ENCODE measurements around the gene SLCO4A1.
"Not testable (repeated sequence)": the region's sequence is repeated elsewhere in the genome, so short reads cannot be mapped to it uniquely, and the experiment has no call there.

SLCO4A1 gene

GRCh38 chr20:62683660-62684322 lies 41.5 kb downstream of the SLCO4A1 start:
- H3K18ac ChIP-seq (ENCODE audit: low read length); H3K27me3 ChIP-seq (ENCODE audit: insufficient read depth, low read length); H4K91ac ChIP-seq (ENCODE audit: low read depth, low read length); H2AFZ ChIP-seq (ENCODE audit: insufficient read depth, low read length, poor library complexity); H3K79me2 ChIP-seq (ENCODE audit: control insufficient read depth, insufficient read depth, low read length, poor library complexity); H3K9ac ChIP-seq (ENCODE audit: low read length); H3K27ac ChIP-seq (ENCODE audit: low read depth, low read length); H3K23ac ChIP-seq (ENCODE audit: low read length); H3K9me3 ChIP-seq (ENCODE audit: insufficient read depth, low read depth, low read length); H3K4ac ChIP-seq (ENCODE audit: low read depth, low read length); H4K12ac ChIP-seq (ENCODE audit: low read depth, low read length); H4K8ac ChIP-seq (ENCODE audit: low read depth, low read length); H2BK12ac ChIP-seq (ENCODE audit: low read length); H3K4me1 ChIP-seq (ENCODE audit: control insufficient read depth in 1 of 2, insufficient read depth in 2 of 2, low read length in 2 of 2); H2BK5ac ChIP-seq (ENCODE audit: low read depth, low read length, poor library complexity); H3K4me2 ChIP-seq (ENCODE audit: low read length); H3K79me1 ChIP-seq (ENCODE audit: low read length); DNase-seq; H3K4me3 ChIP-seq (ENCODE audit: low read depth, low read length); H3K36me3 ChIP-seq (ENCODE audit: control insufficient read depth in 1 of 2, insufficient read depth in 2 of 2, low read length in 2 of 2); H3K14ac ChIP-seq (ENCODE audit: low read length); H2AK5ac ChIP-seq (ENCODE audit: low read length); H2BK120ac ChIP-seq (ENCODE audit: insufficient read depth, low read length, poor library complexity): not testable (repeated sequence)
- 100% methylated on average over 1 of the region's 52 CpGs for WGBS (ENCODE audit: extremely low coverage, insufficient coverage, insufficient read length)

GRCh38 chr20:62684981-62685380 lies 42.7 kb downstream of the SLCO4A1 start:
- Histone ChIP-seq H3K23ac (ENCODE audit: low read length) (no peak overlapping the region), H2AK5ac (ENCODE audit: low read length) (no peak overlapping the region), H3K9me3 (ENCODE audit: insufficient read depth, low read depth, low read length) (no peaks in the 10 kb centered on the region), H3K27ac (ENCODE audit: low read depth, low read length) (no peak overlapping the region), H2BK120ac (ENCODE audit: insufficient read depth, low read length, poor library complexity) (no peak overlapping the region), H2BK12ac (ENCODE audit: low read length) (no peak overlapping the region), H3K4ac (ENCODE audit: low read depth, low read length) (no peak overlapping the region), H3K4me1 (ENCODE audit: control insufficient read depth in 1 of 2, insufficient read depth in 2 of 2, low read length in 2 of 2) (no peaks in the 10 kb centered on the region), H3K4me3 (ENCODE audit: low read depth, low read length) (no peak overlapping the region), H3K36me3 (ENCODE audit: control insufficient read depth in 1 of 2, insufficient read depth in 2 of 2, low read length in 2 of 2) (no peaks in the 10 kb centered on the region), H3K27me3 (ENCODE audit: insufficient read depth, low read length) (no peaks in the 10 kb centered on the region), H3K79me1 (ENCODE audit: low read length) (no peaks in the 10 kb centered on the region), H3K79me2 (ENCODE audit: control insufficient read depth, insufficient read depth, low read length, poor library complexity) (no peaks in the 10 kb centered on the region), H2BK5ac (ENCODE audit: low read depth, low read length, poor library complexity) (no peak overlapping the region), H3K4me2 (ENCODE audit: low read length) (no peak overlapping the region), H2AFZ (ENCODE audit: insufficient read depth, low read length, poor library complexity) (no peak overlapping the region), H4K8ac (ENCODE audit: low read depth, low read length) (no peak overlapping the region), H3K14ac (ENCODE audit: low read length) (no peak overlapping the region), H4K91ac (ENCODE audit: low read depth, low read length) (no peak overlapping the region), H4K12ac (ENCODE audit: low read depth, low read length) (no peak overlapping the region), H3K18ac (ENCODE audit: low read length) (no peak overlapping the region), H3K9ac (ENCODE audit: low read length) (no peak overlapping the region)
- no CpG with 5 or more reads among the region's 12 CpGs for WGBS (ENCODE audit: extremely low coverage, insufficient coverage, insufficient read length)
- no peak for DNase-seq

DNA sequence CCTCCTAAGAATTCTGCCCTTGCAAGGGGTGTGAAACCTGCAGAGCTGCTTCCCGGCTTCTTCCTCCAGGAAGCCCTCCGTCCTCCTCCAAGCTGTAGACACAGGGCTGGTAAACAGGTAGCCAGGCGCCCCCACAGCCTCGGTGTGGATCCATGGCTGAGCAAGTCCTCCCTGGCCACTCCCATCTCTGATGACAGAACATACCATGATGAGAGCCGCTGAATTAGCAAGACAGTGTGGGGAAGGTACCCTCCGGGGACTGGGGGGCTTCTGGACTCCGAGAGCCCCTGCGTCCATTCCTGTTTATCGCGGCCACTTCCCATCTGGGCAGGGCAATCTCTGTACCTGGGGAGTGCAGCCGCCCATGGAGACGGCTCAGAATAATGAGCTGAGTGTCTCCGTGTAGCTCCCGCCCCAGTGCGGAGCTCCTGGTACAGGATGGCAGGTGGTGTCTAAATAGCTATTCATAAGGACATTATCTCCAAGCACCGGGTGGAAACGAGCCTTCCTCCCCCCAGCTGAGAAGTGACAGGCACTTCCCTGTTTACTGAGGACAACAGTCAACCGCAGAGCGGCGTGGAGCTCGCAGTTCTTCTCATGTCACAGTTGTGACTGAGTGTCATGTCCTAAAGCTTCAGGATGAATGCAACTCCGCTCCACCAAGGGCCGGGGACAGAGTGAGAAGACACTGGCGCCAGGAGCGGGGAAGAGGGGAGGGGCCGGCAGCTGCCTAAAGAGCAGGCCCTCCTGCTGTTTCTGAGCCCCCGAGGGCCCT lies 43.7 kb downstream of the SLCO4A1 start:
- Histone ChIP-seq H4K8ac (ENCODE audit: low read depth, low read length) (no peak overlapping the region), H3K9ac (ENCODE audit: low read length) (no peak overlapping the region), H3K4me2 (ENCODE audit: low read length) (no peak overlapping the region), H3K9me3 (ENCODE audit: insufficient read depth, low read depth, low read length) (no peaks in the 10 kb centered on the region), H3K14ac (ENCODE audit: low read length) (no peak overlapping the region), H3K23ac (ENCODE audit: low read length) (no peak overlapping the region), H2AK5ac (ENCODE audit: low read length) (no peak overlapping the region), H3K4me3 (ENCODE audit: low read depth, low read length) (no peak overlapping the region), H2BK12ac (ENCODE audit: low read length) (no peak overlapping the region), H3K79me2 (ENCODE audit: control insufficient read depth, insufficient read depth, low read length, poor library complexity) (no peaks in the 10 kb centered on the region), H3K4me1 (ENCODE audit: control insufficient read depth in 1 of 2, insufficient read depth in 2 of 2, low read length in 2 of 2) (no peaks in the 10 kb centered on the region), H3K79me1 (ENCODE audit: low read length) (no peaks in the 10 kb centered on the region), H4K12ac (ENCODE audit: low read depth, low read length) (no peak overlapping the region), H4K91ac (ENCODE audit: low read depth, low read length) (no peak overlapping the region), H3K27ac (ENCODE audit: low read depth, low read length) (no peak overlapping the region), H2BK120ac (ENCODE audit: insufficient read depth, low read length, poor library complexity) (no peak overlapping the region), H2AFZ (ENCODE audit: insufficient read depth, low read length, poor library complexity) (no peak overlapping the region), H3K18ac (ENCODE audit: low read length) (no peak overlapping the region), H3K36me3 (ENCODE audit: control insufficient read depth in 1 of 2, insufficient read depth in 2 of 2, low read length in 2 of 2) (no peaks in the 10 kb centered on the region), H3K4ac (ENCODE audit: low read depth, low read length) (no peak overlapping the region), H3K27me3 (ENCODE audit: insufficient read depth, low read length) (no peaks in the 10 kb centered on the region), H2BK5ac (ENCODE audit: low read depth, low read length, poor library complexity) (no peak overlapping the region)
- no CpG with 5 or more reads among the region's 27 CpGs for WGBS (ENCODE audit: extremely low coverage, insufficient coverage, insufficient read length)
- no peak for DNase-seq

DNA sequence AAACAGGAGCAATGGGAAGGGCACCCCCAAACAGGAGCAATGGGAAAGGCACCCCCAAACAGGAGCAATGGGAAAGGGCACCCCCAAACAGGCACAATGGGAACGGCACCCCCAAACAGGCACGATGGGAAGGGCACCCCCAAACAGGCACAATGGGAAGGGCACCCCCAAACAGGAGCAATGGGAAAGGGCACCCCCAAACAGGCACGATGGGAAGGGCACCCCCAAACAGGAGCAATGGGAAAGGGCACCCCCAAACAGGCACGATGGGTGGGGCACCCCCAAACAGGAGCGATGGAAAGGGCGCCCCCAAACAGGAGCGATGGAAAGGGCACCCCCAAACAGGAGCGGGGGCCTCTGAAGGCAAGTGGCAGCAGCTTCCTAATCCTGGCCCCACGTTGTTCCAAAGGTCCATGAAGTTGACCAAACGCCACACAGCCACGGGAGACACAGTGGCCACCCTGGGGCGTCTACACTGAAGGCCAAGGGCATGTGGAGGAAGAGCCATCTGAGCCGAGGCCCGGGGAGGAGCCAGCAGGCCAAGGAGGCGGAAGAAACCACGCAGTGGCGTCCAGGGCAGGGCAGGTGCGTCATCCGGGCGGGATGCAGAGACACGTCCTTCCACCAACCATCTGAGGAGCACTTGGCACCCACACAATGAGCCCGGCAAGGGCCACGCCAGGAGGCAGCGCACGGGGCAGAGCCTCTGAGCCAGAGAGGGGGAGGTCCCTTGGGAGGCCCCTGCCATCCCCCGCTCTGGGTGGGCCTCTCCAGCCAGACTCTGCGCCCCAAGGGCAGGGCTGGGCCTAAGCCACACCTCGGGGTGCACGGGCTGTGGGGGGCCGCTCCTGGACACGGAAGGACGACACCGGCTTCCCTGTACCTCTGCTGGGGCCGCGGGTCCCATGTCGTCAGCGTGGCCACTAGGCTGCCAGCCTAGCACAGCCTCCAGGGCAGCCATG lies 44.8 kb downstream of the SLCO4A1 start:
- Histone ChIP-seq H3K27ac (ENCODE audit: low read depth, low read length) (no peak overlapping the region), H3K14ac (ENCODE audit: low read length) (no peak overlapping the region), H3K4me3 (ENCODE audit: low read depth, low read length) (no peak overlapping the region), H3K4me2 (ENCODE audit: low read length) (no peak overlapping the region), H3K23ac (ENCODE audit: low read length) (no peak overlapping the region), H3K4ac (ENCODE audit: low read depth, low read length) (no peak overlapping the region), H2AFZ (ENCODE audit: insufficient read depth, low read length, poor library complexity) (no peak overlapping the region), H3K27me3 (ENCODE audit: insufficient read depth, low read length) (no peaks in the 10 kb centered on the region), H3K79me2 (ENCODE audit: control insufficient read depth, insufficient read depth, low read length, poor library complexity) (no peaks in the 10 kb centered on the region), H3K79me1 (ENCODE audit: low read length) (no peaks in the 10 kb centered on the region), H3K9me3 (ENCODE audit: insufficient read depth, low read depth, low read length) (no peaks in the 10 kb centered on the region), H4K8ac (ENCODE audit: low read depth, low read length) (no peak overlapping the region), H2BK5ac (ENCODE audit: low read depth, low read length, poor library complexity) (no peak overlapping the region), H3K18ac (ENCODE audit: low read length) (no peak overlapping the region), H2BK120ac (ENCODE audit: insufficient read depth, low read length, poor library complexity) (no peak overlapping the region), H3K9ac (ENCODE audit: low read length) (no peak overlapping the region), H2BK12ac (ENCODE audit: low read length) (no peak overlapping the region), H3K36me3 (ENCODE audit: control insufficient read depth in 1 of 2, insufficient read depth in 2 of 2, low read length in 2 of 2) (no peaks in the 10 kb centered on the region), H3K4me1 (ENCODE audit: control insufficient read depth in 1 of 2, insufficient read depth in 2 of 2, low read length in 2 of 2) (no peaks in the 10 kb centered on the region), H4K91ac (ENCODE audit: low read depth, low read length) (no peak overlapping the region), H4K12ac (ENCODE audit: low read depth, low read length) (no peak overlapping the region), H2AK5ac (ENCODE audit: low read length) (no peak overlapping the region)
- DNase-seq = peak in 1 of 2 donors; percentile 31
- WGBS (ENCODE audit: extremely low coverage, insufficient coverage, insufficient read length) = no CpG with 5 or more reads among the region's 37 CpGs

All from trophoblast cell (in vitro differentiated cells and primary cell).